SK-N-SH (cell line): ENCODE results near the gene PLAC9. TPM values are rescaled to one million over a fixed set of nuclear protein-coding genes. Genes with fewer than 3 reads are reported as not detected.

Experiments
- CTCF ChIA-PET: fragments of 300-600, 350-600 bp; formaldehyde crosslinking; extraction: SDS; loops from one replicate; lab custom pipeline; 2021; lab: Yijun Ruan, JAX
- POLR2A ChIA-PET: fragments of 350-600 bp; sonication (Branson Sonifier 250); formaldehyde crosslinking; extraction: SDS; loops from one replicate; lab custom pipeline; 2020; ENCODE audit warnings: antibody characterized with exemption, inconsistent platforms; lab: Yijun Ruan, JAX
- DNase-seq: peaks from one replicate; pipeline ENCODE4 v3.0.0; 2012
- H2AFZ ChIP-seq: fragments of 200-600 bp; sonication (generic); 2 replicates; pipeline ENCODE4 v1.8.1; 2016; ENCODE audit warnings: antibody characterized with exemption, mild to moderate bottlenecking, low read depth
- H3F3A ChIP-seq: fragments of 200-600 bp; sonication (generic); replicated peaks from 2 replicates; pipeline ENCODE3; 2016; ENCODE audit warnings: antibody characterized with exemption, mild to moderate bottlenecking; ENCODE audit not compliant: insufficient read depth
- H3K27ac ChIP-seq, 2 experiments: fragments of 200-500 bp in 1 of 2; fragments of 200-600 bp in 1 of 2; sonication (Bioruptor generic) in 1 of 2; sonication (generic), shearing (Covaris generic) in 1 of 2; 2 replicates each; pipeline versions ENCODE4 v1.5.1 to v1.6.1; 2014 to 2016; ENCODE audit warnings: low read depth in 2 of 2, inconsistent platforms in 1 of 2, low read length in 1 of 2, mild to moderate bottlenecking in 1 of 2, mixed read lengths in 1 of 2
- H3K27me3 ChIP-seq: fragments of 200-600 bp; sonication (generic), shearing (Covaris generic); 2 replicates; pipeline ENCODE4 v1.6.1; 2016; ENCODE audit warnings: mixed run types; ENCODE audit not compliant: insufficient read depth
- H3K36me3 ChIP-seq, 2 experiments: fragments of 200-500 bp in 1 of 2; fragments of 200-600 bp in 1 of 2; sonication (Bioruptor generic) in 1 of 2; sonication (generic) in 1 of 2; replicated peaks in 1 of 2; 2 replicates each; pipeline versions ENCODE3 to v1.5.1; 2014 to 2016; ENCODE audit warnings: low read length in 1 of 2, mild to moderate bottlenecking in 1 of 2; ENCODE audit not compliant: insufficient read depth in 2 of 2, control insufficient read depth in 1 of 2
- H3K4me1 ChIP-seq, 2 experiments: fragments of 200-500 bp in 1 of 2; fragments of 200-600 bp in 1 of 2; sonication (Bioruptor generic) in 1 of 2; sonication (generic), shearing (Covaris generic) in 1 of 2; 2 replicates each; pipeline versions ENCODE4 v1.5.1 to v1.6.1; 2014 to 2016; ENCODE audit warnings: low read depth in 1 of 2, low read length in 1 of 2, mixed run types in 1 of 2; ENCODE audit not compliant: insufficient read depth in 2 of 2, control insufficient read depth in 1 of 2
- H3K4me2 ChIP-seq: fragments of 200-600 bp; sonication (generic), shearing (Covaris generic); 2 replicates; pipeline ENCODE4 v1.6.1; 2017; ENCODE audit warnings: mixed run types
- H3K4me3 ChIP-seq, 2 experiments: fragments of 200-500 bp in 1 of 2; fragments of 200-600 bp in 1 of 2; sonication (Bioruptor generic) in 1 of 2; sonication (generic), shearing (Covaris generic) in 1 of 2; 2 replicates each; pipeline versions ENCODE4 v1.5.1 to v1.8.1; 2014 to 2016; ENCODE audit warnings: low read depth in 2 of 2, inconsistent platforms in 1 of 2, low read length in 1 of 2, mild to moderate bottlenecking in 1 of 2, mixed read lengths in 1 of 2, moderate library complexity in 1 of 2
- H3K79me2 ChIP-seq: fragments of 200-600 bp; sonication (generic); 2 replicates; pipeline ENCODE4 v1.8.1; 2017; ENCODE audit warnings: mild to moderate bottlenecking; ENCODE audit not compliant: insufficient read depth
- H3K9ac ChIP-seq: fragments of 200-600 bp; sonication (generic); 2 replicates; pipeline ENCODE4 v1.6.1; 2017; ENCODE audit warnings: mixed run types
- H3K9me2 ChIP-seq: fragments of 200-600 bp; sonication (generic); 2 replicates; pipeline ENCODE4 v1.6.1; 2017; ENCODE audit warnings: mixed run types
- H3K9me3 ChIP-seq: fragments of 200-600 bp; sonication (generic); 2 replicates; pipeline ENCODE4 v1.6.1; 2017; ENCODE audit warnings: mixed run types, mild to moderate bottlenecking, moderate library complexity
- H4K20me1 ChIP-seq: fragments of 200-600 bp; sonication (generic); 2 replicates; pipeline ENCODE4 v1.6.1; 2017; ENCODE audit warnings: mild to moderate bottlenecking, mixed run types; ENCODE audit not compliant: insufficient read depth
- CTCF ChIP-seq: fragments of 200-600 bp; sonication (generic); IDR thresholded peaks from 2 replicates; pipeline ENCODE4 v1.6.1; 2017; ENCODE audit warnings: antibody characterized with exemption, mild to moderate bottlenecking, moderate library complexity
- ELF1 ChIP-seq: IDR thresholded peaks from 2 replicates; pipeline ENCODE4 v1.4.0; 2012
- EP300 ChIP-seq, 2 experiments: IDR thresholded peaks; 2 replicates each; pipeline versions ENCODE4 v1.4.0 to v1.6.1; 2012; ENCODE audit warnings: borderline replicate concordance in 1 of 2, low read depth in 1 of 2, low read length in 1 of 2
- EZH2phosphoT487 ChIP-seq: fragments of 200-600 bp; sonication (generic); IDR thresholded peaks from 2 replicates; pipeline ENCODE4 v1.6.1; 2017; ENCODE audit warnings: low read depth, mixed run types, mild to moderate bottlenecking, antibody characterized with exemption, moderate library complexity, borderline replicate concordance
- FOSL2 ChIP-seq: IDR thresholded peaks from 2 replicates; pipeline ENCODE4 v1.4.0; 2012; ENCODE audit warnings: low read depth, mild to moderate bottlenecking, moderate library complexity, borderline replicate concordance
- GABPA ChIP-seq: IDR thresholded peaks from 2 replicates; pipeline ENCODE4 v1.4.0; 2012; ENCODE audit warnings: low read depth, mild to moderate bottlenecking
- JUND ChIP-seq: IDR thresholded peaks from 2 replicates; pipeline ENCODE4 v1.4.0; 2012
- MEF2A ChIP-seq: IDR thresholded peaks from 2 replicates; pipeline ENCODE4 v1.4.0; 2012; ENCODE audit warnings: low read depth, borderline replicate concordance
- MXI1 ChIP-seq: IDR thresholded peaks from 2 replicates; pipeline ENCODE4 v1.6.1; 2012; ENCODE audit warnings: mild to moderate bottlenecking, low read depth, low read length, improper control_type of control experiment
- NFIC ChIP-seq: IDR thresholded peaks from 2 replicates; pipeline ENCODE4 v1.4.0; 2012; ENCODE audit warnings: borderline replicate concordance
- PBX3 ChIP-seq: IDR thresholded peaks from 2 replicates; pipeline ENCODE4; 2012
- POLR2AphosphoS5 ChIP-seq: IDR thresholded peaks from 2 replicates; pipeline ENCODE4 v1.6.1; 2012; ENCODE audit warnings: low read depth, low read length
- RAD21 ChIP-seq: IDR thresholded peaks from 2 replicates; pipeline ENCODE4 v1.6.1; 2012; ENCODE audit warnings: mild to moderate bottlenecking, low read length
- REST ChIP-seq: IDR thresholded peaks from 2 replicates; pipeline ENCODE4 v1.6.1; 2012; ENCODE audit warnings: mild to moderate bottlenecking, low read depth, low read length, moderate library complexity
- TAF1 ChIP-seq: IDR thresholded peaks from 2 replicates; pipeline ENCODE4 v1.6.1; 2012; ENCODE audit warnings: low read depth, mild to moderate bottlenecking, low read length, moderate library complexity, borderline replicate concordance
- TCF12 ChIP-seq: IDR thresholded peaks from 2 replicates; pipeline ENCODE4 v1.4.0; 2012
- TEAD4 ChIP-seq: IDR thresholded peaks from 2 replicates; pipeline ENCODE4 v1.4.0; 2012; ENCODE audit warnings: mild to moderate bottlenecking, borderline replicate concordance; ENCODE audit not compliant: insufficient read depth
- USF2 ChIP-seq: fragments of 150-350 bp; IDR thresholded peaks from 2 replicates; pipeline ENCODE4 v1.6.1; 2017; ENCODE audit warnings: antibody characterized with exemption, low read length, low read depth, borderline replicate concordance
- YY1 ChIP-seq: IDR thresholded peaks from 2 replicates; pipeline ENCODE4 v1.4.0; 2012; ENCODE audit warnings: low read depth, mild to moderate bottlenecking
- WGBS: methylation state at CpG from one replicate; pipeline ENCODE4 v1.1.6; 2017; ENCODE audit warnings: low lambda C conversion rate; 5-methylcytosine and 5-hydroxymethylcytosine counted together
- polyA plus RNA-seq, 3 experiments: library from polyadenylated mRNA; depleted of rRNA; stranded (reverse); fragments of >200 nt; gene quantifications; 2 replicates each; pipeline ENCODE4 v1.2.3, GENCODE V29; 2012

Gene PLAC9
- polyA plus RNA-seq, 1 of the 3 experiments (the other 2 are of a cell fraction) = 0.21 TPM

- ChIA-PET CTCF (interaction anchor here (0.9 to 1.4 kb wide), 2 partner anchors 18 to 46 kb away, joined by 3 to 8 read pairs; no protein-coding TSS in a partner anchor), POLR2A (no interaction called here)
- TF ChIP-seq EZH2phosphoT487 (no peak), MXI1 (no peak), TCF12 (no peak), REST (no peak), ELF1 (no peak), GABPA (no peak), NFIC (no peak), PBX3 (no peak)
- Histone ChIP-seq H3K36me3 (peaks cover 0 to 7% of the 10 kb centered on the region in 2 experiments), H3K9ac (no peak overlapping the region), H3K79me2 (peaks cover 8% of the 10 kb centered on the region; the same call in 1 of the 2 replicates), H3K9me3 (no peaks in the 10 kb centered on the region), H3K9me2 (no peaks in the 10 kb centered on the region), H3K4me3 (no peak overlapping the region), H3K4me1 (no peaks in the 10 kb centered on the region; a peak in 2 of 4 replicates), H3K4me2 (no peak overlapping the region), H2AFZ (no peak overlapping the region), H3K27me3 (no peaks in the 10 kb centered on the region), H3F3A (no peaks in the 10 kb centered on the region), H3K27ac (no peak overlapping the region), H4K20me1 (peaks cover 25% of the 10 kb centered on the region; the same call in 1 of the 2 replicates)
- no peak for DNase-seq
- WGBS = 97% methylated on average over 5 of the region's 6 CpGs
Measured at GRCh38 chr10:80176526-80176925, 44.0 kb downstream of the PLAC9 start.

- Histone ChIP-seq H4K20me1 (peaks cover 26% of the 10 kb centered on the region; the same call in 1 of the 2 replicates), H3K4me2 (no peak overlapping the region), H3K9me3 (no peaks in the 10 kb centered on the region), H3K4me1 (no peaks in the 10 kb centered on the region; a peak in 2 of 4 replicates), H2AFZ (no peak overlapping the region), H3K4me3 (no peak overlapping the region), H3K9me2 (no peaks in the 10 kb centered on the region), H3K27me3 (no peaks in the 10 kb centered on the region)
- no peak for DNase-seq
- CTCF ChIA-PET = interaction anchor here (1.4 kb wide), 1 partner anchor 34 kb away, joined by 5 read pairs; no protein-coding TSS in a partner anchor
- TF ChIP-seq USF2 (no peak), CTCF (no peak), TEAD4 (no peak), RAD21 (no peak), TAF1 (no peak), FOSL2 (no peak), ELF1 (no peak), MEF2A (no peak), POLR2AphosphoS5 (no peak), EP300 (IDR thresholded peaks at IDR 0.05; ENCODE audit: borderline replicate concordance in 1 of 2, low read depth in 1 of 2, low read length in 1 of 2) (no peak), NFIC (no peak), YY1 (no peak), JUND (no peak)
- TF ChIP-seq, all 33 proteins: peak for 0
- Histone ChIP-seq H3F3A (no peaks in the 10 kb centered on the region), H3K27ac (no peak overlapping the region), H3K79me2 (peaks cover 18% of the 10 kb centered on the region; the same call in 1 of the 2 replicates), H3K9ac (no peak overlapping the region), H3K36me3 (peaks cover 0 to under 1% of the 10 kb centered on the region in 2 experiments)
- POLR2A ChIA-PET = no interaction called here
- WGBS = 90% methylated on average over 12 of the region's 12 CpGs
Measured at GRCh38 chr10:80177781-80178636, 45.5 kb downstream of the PLAC9 start.
